VCaP (cell line): ENCODE measurements around the gene POLR2H.

ENCODE experiments used
- H3K27ac ChIP-seq: fragments of 450-650 bp; 2 replicates; pipeline ENCODE4 v1.5.1; 2017
- CTCF ChIP-seq: fragments of 450-650 bp; conservative IDR thresholded peaks from 2 replicates; pipeline ENCODE4 v1.5.1; 2017; ENCODE audit warnings: mild to moderate bottlenecking, moderate library complexity

POLR2H gene

GRCh38 chr3:184377374-184377773 lies 15.9 kb downstream of the POLR2H start:
- no peak for TF ChIP-seq CTCF
- no peak overlapping the region for H3K27ac ChIP-seq

DNA sequence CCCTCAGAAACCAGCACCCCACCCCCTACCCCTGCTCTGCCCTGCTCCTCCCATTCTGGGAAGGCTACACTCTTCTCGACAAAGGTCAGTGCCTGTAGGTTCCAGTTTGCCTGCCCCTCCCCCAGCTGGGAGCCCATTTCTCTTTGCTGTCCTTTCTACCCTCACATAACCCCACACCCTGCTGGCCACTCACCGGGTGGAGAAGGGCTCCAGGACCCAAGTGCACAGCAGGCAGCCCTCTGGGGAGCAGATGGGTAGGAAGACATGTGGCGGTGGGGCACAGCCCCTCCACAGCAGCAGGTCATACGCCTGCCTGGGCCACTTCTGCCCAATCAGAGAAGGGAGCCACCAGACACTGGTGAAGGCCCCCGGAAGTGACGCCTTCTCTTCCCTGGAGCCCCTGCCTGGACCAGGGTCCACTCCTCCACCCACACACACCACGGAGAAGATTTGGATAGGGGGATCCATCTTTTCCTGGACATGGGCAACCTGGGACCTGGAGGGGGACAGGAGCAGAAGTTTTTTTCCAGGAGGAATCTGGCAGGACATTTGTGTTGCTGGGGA lies 16.5 kb downstream of the POLR2H start, which contains the start of gene THPO:
TSS of gene THPO (minus strand) at position 326 of the 564 bp plus-strand sequence. CDS start 1,948 bp downstream, outside the sequence.
- H3K27ac ChIP-seq, result no peak within 1 kb of the TSS
- no peak for TF ChIP-seq CTCF

- no peak for TF ChIP-seq CTCF
- no peak overlapping the region for H3K27ac ChIP-seq
Measured at GRCh38 chr3:184378651-184379357, 17.3 kb downstream of the POLR2H start.

GRCh38 chr3:184379358-184380184 lies 18.1 kb downstream of the POLR2H start, which contains the start of gene CHRD:
Gene CHRD (plus strand): TSS chr3:184380054. CDS start chr3:184380319, 265 bp downstream.
- TF ChIP-seq CTCF, result no peak
- peak within 1 kb of the TSS; percentile 30; the same call in 1 of the 2 replicates for H3K27ac ChIP-seq

DNA sequence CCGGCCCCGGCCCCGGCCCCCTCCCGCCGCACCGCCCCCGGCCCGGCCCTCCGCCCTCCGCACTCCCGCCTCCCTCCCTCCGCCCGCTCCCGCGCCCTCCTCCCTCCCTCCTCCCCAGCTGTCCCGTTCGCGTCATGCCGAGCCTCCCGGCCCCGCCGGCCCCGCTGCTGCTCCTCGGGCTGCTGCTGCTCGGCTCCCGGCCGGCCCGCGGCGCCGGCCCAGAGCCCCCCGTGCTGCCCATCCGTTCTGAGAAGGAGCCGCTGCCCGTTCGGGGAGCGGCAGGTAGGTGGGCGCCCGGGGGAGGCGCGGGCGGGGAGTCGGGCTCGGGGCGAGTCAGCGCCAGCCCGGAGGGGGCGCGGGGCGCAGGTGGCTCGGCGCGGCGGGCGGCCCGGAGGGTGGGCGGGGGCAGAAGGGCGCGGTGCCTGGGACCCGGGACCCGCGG lies 18.7 kb downstream of the POLR2H start:
- peak overlapping the region; percentile 30; the same call in 1 of the 2 replicates for H3K27ac ChIP-seq

GRCh38 chr3:184380627-184381260 lies 19.2 kb downstream of the POLR2H start:
- TF ChIP-seq CTCF, result no peak
- H3K27ac ChIP-seq, result peak overlapping the region; percentile 30; the same call in 1 of the 2 replicates

More for the DNA sequence above, 18.7 kb downstream of the POLR2H start:
- no peak for TF ChIP-seq CTCF
